ENCODE measurements around the gene MED13L.

Gene MED13L

GRCh38 chr12:116074686-116075085 is 202.8 kb downstream of the MED13L start:
- no peak overlapping the region for H3K4me3 ChIP-seq (replicated peaks; ENCODE audit: low read depth, low read length)
- no peak for TF ChIP-seq CTCF (IDR thresholded peaks at IDR 0.05; ENCODE audit: low read depth, low read length, missing control alignments)
- DNase-seq (ENCODE audit: extremely low read depth, low read depth): no peak

GRCh38 chr12:116071555-116072230 is 205.8 kb downstream of the MED13L start:
- TF ChIP-seq CTCF (IDR thresholded peaks at IDR 0.05; ENCODE audit: low read depth, low read length, missing control alignments): no peak
- no peak overlapping the region for H3K4me3 ChIP-seq (replicated peaks; ENCODE audit: low read depth, low read length)
- DNase-seq (ENCODE audit: extremely low read depth, low read depth): no peak

GRCh38 chr12:116070444-116070843 is 207.0 kb downstream of the MED13L start:
- DNase-seq (ENCODE audit: extremely low read depth, low read depth): no peak
- H3K4me3 ChIP-seq (replicated peaks; ENCODE audit: low read depth, low read length): no peak overlapping the region
- no peak for TF ChIP-seq CTCF (IDR thresholded peaks at IDR 0.05; ENCODE audit: low read depth, low read length, missing control alignments)

- DNase-seq (ENCODE audit: extremely low read depth, low read depth): no peak
- H3K4me3 ChIP-seq (replicated peaks; ENCODE audit: low read depth, low read length): no peak overlapping the region
- no peak for TF ChIP-seq CTCF (IDR thresholded peaks at IDR 0.05; ENCODE audit: low read depth, low read length, missing control alignments)
These were observed 207.6 kb downstream of the MED13L start for GRCh38 chr12:116069943-116070342.

- no peak for TF ChIP-seq CTCF (IDR thresholded peaks at IDR 0.05; ENCODE audit: low read depth, low read length, missing control alignments)
These were observed 208.6 kb downstream of the MED13L start for GRCh38 chr12:116068853-116069252.

GRCh38 chr12:116068371-116068770 is 209.1 kb downstream of the MED13L start:
- no peak for TF ChIP-seq CTCF (IDR thresholded peaks at IDR 0.05; ENCODE audit: low read depth, low read length, missing control alignments)
- DNase-seq (ENCODE audit: extremely low read depth, low read depth): no peak
- H3K4me3 ChIP-seq (replicated peaks; ENCODE audit: low read depth, low read length): no peak overlapping the region

More at GRCh38 chr12:116068853-116069252, 208.6 kb downstream of the MED13L start:
- no peak overlapping the region for H3K4me3 ChIP-seq (replicated peaks; ENCODE audit: low read depth, low read length)
- no peak for DNase-seq (ENCODE audit: extremely low read depth, low read depth)

- DNase-seq (ENCODE audit: extremely low read depth, low read depth): no peak
- no peak for TF ChIP-seq CTCF (IDR thresholded peaks at IDR 0.05; ENCODE audit: low read depth, low read length, missing control alignments)
- H3K4me3 ChIP-seq (replicated peaks; ENCODE audit: low read depth, low read length): no peak overlapping the region
These were observed 209.6 kb downstream of the MED13L start for GRCh38 chr12:116067892-116068291.
